ENCODE measurements around the gene PLCD3. TPM values are rescaled to one million over a fixed set of nuclear protein-coding genes. Genes with fewer than 3 reads are reported as not detected.

PLCD3 gene
- total and polyA plus RNA-seq, 10 of the 15 experiments (the other 5 are each of a cell fraction or from before 2014, with no cell fraction given) = 0.02 to 1.6 (median 0.44) TPM

DNA sequence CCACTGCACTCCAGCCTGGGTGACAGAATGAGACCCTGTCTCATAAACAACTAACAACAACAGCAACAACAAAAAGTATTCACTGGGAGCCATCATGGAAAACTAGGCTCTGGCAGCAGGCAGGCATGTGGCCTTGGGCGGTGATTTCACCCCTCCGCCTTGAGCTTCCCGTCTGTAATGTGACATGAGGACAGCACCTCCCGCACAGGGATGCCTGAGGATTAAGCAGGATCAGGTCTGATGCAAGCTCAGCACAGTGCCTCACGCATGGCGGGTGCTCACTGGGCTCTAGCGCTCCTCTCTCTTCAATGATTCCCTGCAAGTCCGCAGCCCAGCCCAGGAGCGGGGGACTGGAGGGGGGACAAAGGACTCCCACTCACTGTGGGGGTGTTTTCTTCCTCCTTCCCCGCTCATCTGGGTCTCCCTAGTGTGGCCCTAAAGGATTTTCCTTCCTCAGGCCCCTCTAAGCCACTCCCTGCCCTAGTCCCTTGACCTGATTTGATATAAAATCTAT lies 2.8 kb downstream of the PLCD3 start:
- H3K4me3 ChIP-seq = no peak overlapping the region
- H3K79me2 ChIP-seq (ENCODE audit: control insufficient read depth, insufficient read depth, low read length) = no peaks in the 10 kb centered on the region
- no peak for FAIRE-seq
- TF ChIP-seq IKZF2 (IDR thresholded peaks at IDR 0.05) (no peak), USF2 (IDR thresholded peaks at IDR 0.05; ENCODE audit: borderline replicate concordance, low read depth, low read length) (no peak), ZBTB40 (IDR thresholded peaks at IDR 0.05; ENCODE audit: borderline replicate concordance) (no peak), CHD4 (IDR thresholded peaks at IDR 0.05) (no peak), MAX (IDR thresholded peaks at IDR 0.05; ENCODE audit: low read depth, low read length) (no peak), ZNF24 (IDR thresholded peaks at IDR 0.05) (no peak)
- in situ Hi-C loops (cut with MboI) (loop anchor here (10.0 kb wide), 1 partner anchor 355 kb away; no protein-coding TSS in a partner anchor), intact Hi-C loops (cut with micrococcal nuclease; ENCODE audit: unreplicated experiment) (no loop called here)
- no peak overlapping the region for H2AFZ ChIP-seq (ENCODE audit: control insufficient read depth, low read depth, low read length)
- CTCF ChIA-PET = interaction anchor here (0.9 to 9.4 kb wide), 4 partner anchors 62 to 209 kb away, joined by 3 to 82 read pairs (median 6); no protein-coding TSS in a partner anchor
- DNase-seq (ENCODE audit: low read depth, low spot score) = no peak
- SMC1A ChIA-PET (ENCODE audit: uncharacterized antibody, unreplicated experiment) = no interaction called here
- no peaks in the 10 kb centered on the region for H3K9me3 ChIP-seq (replicated peaks; ENCODE audit: control insufficient read depth, insufficient read depth, low read length)
- POLR2A ChIA-PET = interaction anchor here (0.6 kb wide), 1 partner anchor 30 kb away, joined by 4 read pairs; no protein-coding TSS in a partner anchor
- no peaks in the 10 kb centered on the region for H4K20me1 ChIP-seq (ENCODE audit: control insufficient read depth, insufficient read depth)
- no TSS peak for BruUV-seq (replicated peaks)
- H3K4me2 ChIP-seq (ENCODE audit: control insufficient read depth, insufficient read depth) = no peak overlapping the region
- no peaks in the 10 kb centered on the region for H3K36me3 ChIP-seq (ENCODE audit: control insufficient read depth in 2 of 2, insufficient read depth in 2 of 2, low read length in 1 of 2)
- no peaks in the 10 kb centered on the region for H3K27me3 ChIP-seq (replicated peaks in 1 of 2; ENCODE audit: control insufficient read depth in 2 of 2, insufficient read depth in 2 of 2, low read length in 1 of 2)
- RAD21 ChIA-PET (ENCODE audit: unreplicated experiment) = no interaction called here
- H3K9ac ChIP-seq (ENCODE audit: control insufficient read depth, insufficient read depth, low read length) = no peak overlapping the region
- no peaks in the 10 kb centered on the region for H3K4me1 ChIP-seq (ENCODE audit: control insufficient read depth, insufficient read depth, low read length)
- 80% methylated on average over 10 of the region's 10 CpGs for WGBS (ENCODE audit: insufficient coverage, insufficient replicate concordance, low lambda C conversion rate, missing lambda C conversion rate)
- no peak overlapping the region for H3K27ac ChIP-seq (ENCODE audit: control insufficient read depth, insufficient read depth)
- no peak for ATAC-seq
